Measurements from ENCODE around the gene COL4A1.

COL4A1 gene

GRCh38 chr13:110332750-110333149, 25.8 kb upstream of the COL4A1 start:
- peaks cover under 1 to 100% (median 73%) of the 10 kb centered on the region in 4 donors for H3K4me1 ChIP-seq
- peak overlapping the region; percentile 92 to 93 for H3K27ac ChIP-seq
- intact Hi-C loops (cut with DNase I; ENCODE audit: low total_unique reads), result no loop called here

GRCh38 chr13:110331362-110331761, 24.4 kb upstream of the COL4A1 start:
- intact Hi-C loops (cut with DNase I; ENCODE audit: low total_unique reads), result no loop called here
- Histone ChIP-seq H3K36me3 (no peaks in the 10 kb centered on the region), H3K4me1 (peaks cover 0 to 100% (median 71%) of the 10 kb centered on the region in 4 donors), H3K4me3 (peak overlapping the region; percentile 11 to 38), H3K27ac (peak overlapping the region; percentile 92 to 93), H3K27me3 (no peaks in the 10 kb centered on the region), H3K9me3 (no peaks in the 10 kb centered on the region)
- TF ChIP-seq CTCF (IDR thresholded peaks at IDR 0.05), result no peak
- DNase-seq, result peak in 1 of 2 donors; percentile 67

More at GRCh38 chr13:110332750-110333149, 25.8 kb upstream of the COL4A1 start:
- Histone ChIP-seq H3K27me3 (no peaks in the 10 kb centered on the region), H3K9me3 (no peaks in the 10 kb centered on the region), H3K4me3 (no peak overlapping the region), H3K36me3 (no peaks in the 10 kb centered on the region)
- no peak for TF ChIP-seq CTCF (IDR thresholded peaks at IDR 0.05)
- peak in 1 of 2 donors; percentile 52 for DNase-seq

GRCh38 chr13:110330491-110331011, 23.6 kb upstream of the COL4A1 start:
- peaks cover 0 to 100% (median 73%) of the 10 kb centered on the region in 4 donors for H3K4me1 ChIP-seq
- peak in 1 of 2 donors; percentile 60 for DNase-seq
- no peak for TF ChIP-seq CTCF (IDR thresholded peaks at IDR 0.05)
- intact Hi-C loops (cut with DNase I; ENCODE audit: low total_unique reads), result no loop called here
- peak overlapping the region; percentile 92 to 93 for H3K27ac ChIP-seq
- peak overlapping the region; percentile 38 to 40 for H3K4me3 ChIP-seq
- H3K9me3 ChIP-seq, result no peaks in the 10 kb centered on the region
- H3K27me3 ChIP-seq, result no peaks in the 10 kb centered on the region
- no peaks in the 10 kb centered on the region for H3K36me3 ChIP-seq

- no peak for TF ChIP-seq CTCF (IDR thresholded peaks at IDR 0.05)
- Histone ChIP-seq H3K9me3 (no peaks in the 10 kb centered on the region), H3K27ac (peak overlapping the region; percentile 92 to 93), H3K4me1 (peaks cover 0 to 100% (median 74%) of the 10 kb centered on the region in 4 donors), H3K27me3 (no peaks in the 10 kb centered on the region), H3K4me3 (peak overlapping the region; percentile 38 to 40), H3K36me3 (no peaks in the 10 kb centered on the region)
- peak in 1 of 2 donors; percentile 71 for DNase-seq
- intact Hi-C loops (cut with DNase I; ENCODE audit: low total_unique reads), result no loop called here
Observed at GRCh38 chr13:110329798-110330461, 23.0 kb upstream of the COL4A1 start.

GRCh38 chr13:110329258-110329657, 22.3 kb upstream of the COL4A1 start:
- intact Hi-C loops (cut with DNase I; ENCODE audit: low total_unique reads), result no loop called here
- Histone ChIP-seq H3K9me3 (no peaks in the 10 kb centered on the region), H3K4me1 (peaks cover 0 to 100% (median 77%) of the 10 kb centered on the region in 4 donors), H3K4me3 (peak overlapping the region; percentile 38 to 40), H3K36me3 (no peaks in the 10 kb centered on the region), H3K27me3 (no peaks in the 10 kb centered on the region), H3K27ac (peak overlapping the region; percentile 92 to 93)
- DNase-seq, result peak in 1 of 2 donors; percentile 57
- TF ChIP-seq CTCF (IDR thresholded peaks at IDR 0.05), result no peak

All from tibial artery (tissue), 4 donors.